Tibial nerve (tissue), 4 donors: ENCODE measurements around the gene ASIC3. TPM values are rescaled to one million over a fixed set of nuclear protein-coding genes. Genes with fewer than 3 reads are reported as not detected.

Source experiments
- total RNA-seq, 4 donors: library from RNA; depleted of rRNA; stranded (reverse); fragments of >200 nt; gene quantifications; one replicate each; pipeline ENCODE4 v1.1.0, GENCODE V29; 2016

The ASIC3 gene
- total RNA-seq, 4 donors from 2014 or later: 1.7 to 6.0 (median 4.0) TPM

Other genes with a start within 250 kb of the ASIC3 start
- 10 to 100 TPM; 33.9 to 83.1 (median 63.2) TPM for gene TMEM176B, start 248.2 kb upstream of the ASIC3 start, total RNA-seq
- gene TMEM176A, start 247.8 kb upstream of the ASIC3 start, total RNA-seq: 10 to 100 TPM; 21.8 to 62.4 (median 36.1) TPM
- not detected for gene AOC1, start 196.0 kb upstream of the ASIC3 start, total RNA-seq
- 1 to 10 TPM; 1.5 to 9.0 (median 2.4) TPM for gene KCNH2, start 70.2 kb upstream of the ASIC3 start, total RNA-seq
- gene NOS3, start 57.5 kb upstream of the ASIC3 start, total RNA-seq: 10 to 100 TPM; 20.3 to 38.1 (median 23.8) TPM
- not detected for gene ATG9B, start 24.0 kb upstream of the ASIC3 start, total RNA-seq
- 10 to 100 TPM; 21.0 to 49.0 (median 31.6) TPM for gene ABCB8, start 20.1 kb upstream of the ASIC3 start, total RNA-seq
- gene CDK5, start 9.4 kb downstream of the ASIC3 start, total RNA-seq: 10 to 100 TPM in 1 of 4 donors, 1 to 10 TPM in 3; 3.6 to 13.1 (median 7.1) TPM
- gene SLC4A2, start 11.1 kb downstream of the ASIC3 start, total RNA-seq: 100 to 1,000 TPM in 1 of 4 donors, 10 to 100 TPM in 3; 74.3 to 111 (median 91.4) TPM
- 100 to 1,000 TPM in 1 of 4 donors, 10 to 100 TPM in 3; 69.9 to 139 (median 79.7) TPM for gene FASTK, start 32.3 kb downstream of the ASIC3 start, total RNA-seq
- 10 to 100 TPM; 24.3 to 61.5 (median 33.8) TPM for gene TMUB1, start 35.0 kb downstream of the ASIC3 start, total RNA-seq
- gene AGAP3, start 37.9 kb downstream of the ASIC3 start, total RNA-seq: 100 to 1,000 TPM in 2 of 4 donors, 10 to 100 TPM in 2; 40.0 to 114 (median 87.2) TPM
- gene GBX1, start 119.2 kb downstream of the ASIC3 start, total RNA-seq: not detected
- gene ASB10, start 138.7 kb downstream of the ASIC3 start, total RNA-seq: not detected
- not detected for gene H2BK1, start 162.0 kb downstream of the ASIC3 start, total RNA-seq
- gene ABCF2, start 178.7 kb downstream of the ASIC3 start, total RNA-seq: 10 to 100 TPM; 34.3 to 72.9 (median 34.9) TPM
- gene CHPF2, start 184.0 kb downstream of the ASIC3 start, total RNA-seq: 10 to 100 TPM; 34.5 to 58.5 (median 40.2) TPM
- gene SMARCD3, start 200.2 kb downstream of the ASIC3 start, total RNA-seq: 10 to 100 TPM; 55.5 to 97.2 (median 77.3) TPM